Caco-2 (cell line): ENCODE data around the gene TNFAIP3. TPM values are rescaled to one million over a fixed set of nuclear protein-coding genes. Genes with fewer than 3 reads are reported as not detected.
A peak's percentile ranks its signal among the peaks of the same experiment; 100 is the strongest.

Source experiments
- BruUV-seq: library from RNA; stranded (reverse); fragments of 400-500 nt; replicated peaks from 2 replicates; lab custom pipeline; 2021; lab: Mats Ljungman, UMichigan
- CTCF ChIA-PET: fragments of 300-600 bp; sonication (Branson Sonifier 250); formaldehyde crosslinking; loops from one replicate; lab custom pipeline; 2022; ENCODE audit warnings: antibody characterized with exemption; lab: Charles Lee
- POLR2A ChIA-PET: fragments of 300-600 bp; sonication (Branson Sonifier 250); formaldehyde crosslinking; loops from one replicate; lab custom pipeline; 2022; ENCODE audit warnings: antibody characterized with exemption; lab: Charles Lee
- DNase-seq, 2 experiments: peaks; one replicate each; pipeline versions ENCODE4 v3.0.0 to v3.0.0-alpha.2; 2020 to 2022
- H3K27me3 ChIP-seq: replicated peaks from 2 replicates; pipeline ENCODE4 v1.6.0; 2011; ENCODE audit warnings: low read length; ENCODE audit not compliant: control insufficient read depth, insufficient read depth
- H3K36me3 ChIP-seq: 2 replicates; pipeline ENCODE4 v1.5.1; 2011; ENCODE audit warnings: low read length; ENCODE audit not compliant: control insufficient read depth, insufficient read depth
- H3K4me1 ChIP-seq: fragments of 250-450 bp; sonication (Bioruptor Pico); 2 replicates; pipeline ENCODE4 v1.5.1; 2020; ENCODE audit warnings: mild to moderate bottlenecking
- H3K4me3 ChIP-seq: 2 replicates; pipeline ENCODE4 v1.5.1; 2011; ENCODE audit warnings: low read depth, mild to moderate bottlenecking, control low read depth, low read length
- H3K9me3 ChIP-seq: fragments of 250-450 bp; sonication (Bioruptor Pico); 2 replicates; pipeline ENCODE4 v1.5.1; 2020; ENCODE audit warnings: mild to moderate bottlenecking, moderate library complexity
- H3K27ac Mint-ChIP-seq: one replicate; pipeline ENCODE4 v1.8.0; 2022; ENCODE audit warnings: mixed read lengths; ENCODE audit not compliant: unreplicated experiment
- H3K27me3 Mint-ChIP-seq: one replicate; pipeline ENCODE4 v1.8.0; 2022; ENCODE audit warnings: mixed read lengths; ENCODE audit not compliant: insufficient read depth, unreplicated experiment
- H3K36me3 Mint-ChIP-seq: one replicate; pipeline ENCODE4 v1.8.0; 2022; ENCODE audit warnings: mild to moderate bottlenecking, mixed read lengths; ENCODE audit not compliant: insufficient read depth, unreplicated experiment
- H3K4me1 Mint-ChIP-seq: one replicate; pipeline ENCODE4 v1.8.0; 2022; ENCODE audit warnings: low read depth, mixed read lengths; ENCODE audit not compliant: unreplicated experiment
- H3K4me3 Mint-ChIP-seq: one replicate; pipeline ENCODE4 v1.8.0; 2022; ENCODE audit warnings: mild to moderate bottlenecking, moderate library complexity, mixed read lengths; ENCODE audit not compliant: unreplicated experiment
- H3K9me3 Mint-ChIP-seq: one replicate; pipeline ENCODE4 v1.8.0; 2022; ENCODE audit warnings: mixed read lengths; ENCODE audit not compliant: unreplicated experiment
- CTCF ChIP-seq, 2 experiments: fragments of 200-600 bp in 1 of 2; IDR thresholded peaks; 1 replicate in 1 of 2; 2 replicates in 1 of 2; pipeline versions ENCODE4 v1.5.1 to v1.8.0; 2011 to 2022; ENCODE audit warnings: antibody characterized with exemption in 1 of 2, control low read depth in 1 of 2, inconsistent platforms in 1 of 2, low read depth in 1 of 2, low read length in 1 of 2, mild to moderate bottlenecking in 1 of 2, moderate library complexity in 1 of 2; ENCODE audit not compliant: insufficient read depth in 1 of 2, severe bottlenecking in 1 of 2, unreplicated experiment in 1 of 2
- intact Hi-C: fragments of 100-400 bp; cut with micrococcal nuclease; formaldehyde crosslinking; loops from one replicate; pipeline ENCODE4 v1.10.0; 2022; ENCODE audit not compliant: unreplicated experiment
- total RNA-seq: library from RNA; stranded (reverse); gene quantifications from 2 replicates; pipeline ENCODE4 v1.2.3, GENCODE V29; 2022

The TNFAIP3 gene
- total RNA-seq, 1 experiment from 2014 or later, result 45.7 TPM

DNA sequence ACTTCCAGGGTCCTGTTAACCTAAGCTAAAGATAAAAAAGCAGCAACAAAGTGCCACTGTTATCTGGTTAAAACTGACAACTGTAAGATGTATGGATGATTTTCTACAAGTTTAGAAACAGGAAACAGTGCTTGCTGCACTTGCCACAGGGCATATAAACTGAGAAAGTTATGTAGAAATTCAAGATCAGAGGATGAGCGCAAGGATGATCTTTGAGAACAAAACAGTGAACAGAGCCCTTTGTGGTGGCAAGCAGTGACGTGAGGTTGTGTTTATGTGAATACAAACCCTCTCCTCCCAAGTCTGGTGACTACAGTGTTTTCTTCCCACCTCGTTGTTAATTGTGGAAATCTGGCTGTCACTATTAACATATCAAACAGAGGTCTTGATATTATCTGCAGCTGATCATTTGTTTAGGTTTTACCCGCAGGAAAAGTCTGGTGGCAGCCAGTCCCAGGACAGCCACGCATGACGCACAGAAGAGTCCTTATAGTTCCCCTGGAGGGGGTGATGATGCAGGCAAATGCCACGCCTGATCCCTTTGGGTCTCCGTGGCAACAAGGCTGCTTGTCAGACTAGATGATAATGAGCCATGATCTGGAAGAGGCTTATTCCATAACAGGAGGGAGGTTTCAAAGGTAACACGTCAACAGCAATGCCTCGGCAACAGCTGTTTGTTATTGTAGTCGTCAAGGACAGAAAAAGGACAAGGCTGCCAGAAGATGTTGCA, 43.1 kb upstream of the TNFAIP3 start:
- TF ChIP-seq CTCF (IDR thresholded peaks at IDR 0.05; ENCODE audit: insufficient read depth in 1 of 2, low read depth in 1 of 2, low read length in 1 of 2, severe bottlenecking in 1 of 2, unreplicated experiment in 1 of 2), result no peak
- no peaks in the 10 kb centered on the region for H3K36me3 Mint-ChIP-seq
- Histone ChIP-seq H3K36me3 (no peaks in the 10 kb centered on the region), H3K4me3 (no peak overlapping the region), H3K9me3 (no peaks in the 10 kb centered on the region), H3K4me1 (no peaks in the 10 kb centered on the region), H3K27me3 (no peaks in the 10 kb centered on the region)
- H3K9me3 Mint-ChIP-seq, result no peaks in the 10 kb centered on the region
- BruUV-seq, result no TSS peak
- H3K27ac Mint-ChIP-seq, result peak overlapping the region; percentile 24
- H3K4me3 Mint-ChIP-seq, result no peak overlapping the region
- POLR2A ChIA-PET, result interaction anchor here (0.5 to 0.6 kb wide), 2 partner anchors 24 to 99 kb away, joined by 4 to 5 read pairs; no protein-coding TSS in a partner anchor
- peaks cover 8% of the 10 kb centered on the region for H3K4me1 Mint-ChIP-seq
- no peaks in the 10 kb centered on the region for H3K27me3 Mint-ChIP-seq
- CTCF ChIA-PET, result no interaction called here
- no peak for DNase-seq
- intact Hi-C loops, result no loop called here

DNA sequence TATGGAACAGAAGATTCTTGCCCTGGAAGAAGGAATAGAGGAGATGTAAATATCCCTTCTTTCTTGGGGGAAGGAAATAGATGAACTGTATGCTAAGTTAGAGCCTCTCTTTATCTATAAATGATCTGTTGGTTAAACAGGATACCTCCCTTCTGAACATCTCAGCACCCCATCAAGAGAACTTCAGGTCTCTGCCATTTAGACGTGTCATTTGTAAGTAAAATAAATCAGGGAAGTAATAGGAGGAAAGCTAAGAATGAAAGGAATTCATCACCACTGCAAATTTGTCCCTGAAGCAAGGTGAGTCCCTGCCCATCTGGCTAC, 42.5 kb upstream of the TNFAIP3 start:
- no peaks in the 10 kb centered on the region for H3K27me3 ChIP-seq
- no peak overlapping the region for H3K4me3 ChIP-seq
- POLR2A ChIA-PET, result interaction anchor here (0.5 to 0.6 kb wide), 2 partner anchors 23 to 100 kb away, joined by 4 to 5 read pairs; no protein-coding TSS in a partner anchor
- H3K4me3 Mint-ChIP-seq, result no peak overlapping the region
- H3K27ac Mint-ChIP-seq, result peak overlapping the region; percentile 24
- no peaks in the 10 kb centered on the region for H3K9me3 ChIP-seq
- BruUV-seq, result no TSS peak
- H3K4me1 ChIP-seq, result no peaks in the 10 kb centered on the region
- DNase-seq, result no peak
- peaks cover 13% of the 10 kb centered on the region for H3K4me1 Mint-ChIP-seq
- no peak for TF ChIP-seq CTCF (IDR thresholded peaks at IDR 0.05; ENCODE audit: insufficient read depth in 1 of 2, low read depth in 1 of 2, low read length in 1 of 2, severe bottlenecking in 1 of 2, unreplicated experiment in 1 of 2)
- no peaks in the 10 kb centered on the region for H3K27me3 Mint-ChIP-seq
- intact Hi-C loops, result no loop called here
- CTCF ChIA-PET, result no interaction called here
- no peaks in the 10 kb centered on the region for H3K36me3 Mint-ChIP-seq
- H3K36me3 ChIP-seq, result no peaks in the 10 kb centered on the region
- H3K9me3 Mint-ChIP-seq, result no peaks in the 10 kb centered on the region

GRCh38 chr6:137824896-137825295, 42.2 kb upstream of the TNFAIP3 start:
- DNase-seq, result no peak
- H3K4me1 ChIP-seq, result no peaks in the 10 kb centered on the region
- H3K9me3 Mint-ChIP-seq, result no peaks in the 10 kb centered on the region
- CTCF ChIA-PET, result no interaction called here
- intact Hi-C loops, result no loop called here
- no peaks in the 10 kb centered on the region for H3K36me3 Mint-ChIP-seq
- no peaks in the 10 kb centered on the region for H3K36me3 ChIP-seq
- no peak overlapping the region for H3K4me3 Mint-ChIP-seq
- no peaks in the 10 kb centered on the region for H3K27me3 Mint-ChIP-seq
- POLR2A ChIA-PET, result interaction anchor here (0.5 to 0.6 kb wide), 2 partner anchors 23 to 100 kb away, joined by 4 to 5 read pairs; no protein-coding TSS in a partner anchor
- no peak for TF ChIP-seq CTCF (IDR thresholded peaks at IDR 0.05; ENCODE audit: insufficient read depth in 1 of 2, low read depth in 1 of 2, low read length in 1 of 2, severe bottlenecking in 1 of 2, unreplicated experiment in 1 of 2)
- no TSS peak for BruUV-seq
- H3K9me3 ChIP-seq, result no peaks in the 10 kb centered on the region
- no peaks in the 10 kb centered on the region for H3K27me3 ChIP-seq
- no peak overlapping the region for H3K4me3 ChIP-seq
- H3K4me1 Mint-ChIP-seq, result peaks cover 16% of the 10 kb centered on the region
- H3K27ac Mint-ChIP-seq, result no peak overlapping the region
